HepG2 (cell line): ENCODE results near the gene CD36. TPM values are rescaled to one million over a fixed set of nuclear protein-coding genes. Genes with fewer than 3 reads are reported as not detected.

Experiments used
- GFI1 ChIP-seq: sonication (generic); formaldehyde crosslinking; IDR thresholded peaks from 2 replicates; pipeline ENCODE4 v1.5.0; 2020; ENCODE audit warnings: missing genetic modification reagents, mild to moderate bottlenecking, borderline replicate concordance
- MTA1 ChIP-seq: sonication (generic); formaldehyde crosslinking; IDR thresholded peaks from 2 replicates; pipeline ENCODE4 v1.4.0; 2020; ENCODE audit warnings: missing genetic modification reagents, mild to moderate bottlenecking, borderline replicate concordance
- MYNN ChIP-seq: sonication (generic); formaldehyde crosslinking; IDR thresholded peaks from 2 replicates; pipeline ENCODE4 v1.4.0; 2020; ENCODE audit warnings: mild to moderate bottlenecking, low read depth, missing genetic modification reagents
- PBX2 ChIP-seq: IDR thresholded peaks from 2 replicates; pipeline ENCODE4 v1.6.1; 2016; ENCODE audit warnings: control low read depth
- PITX1 ChIP-seq: sonication (generic); formaldehyde crosslinking; IDR thresholded peaks from 2 replicates; pipeline ENCODE4 v1.5.1; 2020; ENCODE audit warnings: mild to moderate bottlenecking, missing genetic modification reagents
- SOX13 ChIP-seq, 3 experiments: fragments of 450-650 bp in 1 of 3; sonication (generic) in 1 of 3; formaldehyde crosslinking in 1 of 3; IDR thresholded peaks in 2 of 3; conservative IDR thresholded peaks in 1 of 3; 2 replicates each; pipeline versions ENCODE4 v1.5.0 to v1.6.1; 2016 to 2020; ENCODE audit warnings: antibody characterized with exemption in 1 of 3, mild to moderate bottlenecking in 1 of 3, missing compliant biosample characterization in 1 of 3, missing genetic modification reagents in 1 of 3, moderate library complexity in 1 of 3
- SP2 ChIP-seq: sonication (generic); formaldehyde crosslinking; IDR thresholded peaks from 2 replicates; pipeline ENCODE4 v1.5.1; 2020; ENCODE audit warnings: mild to moderate bottlenecking, missing genetic modification reagents
- SUZ12 ChIP-seq: fragments of 150-350 bp; IDR thresholded peaks from 2 replicates; pipeline ENCODE4 v1.6.1; 2014; ENCODE audit warnings: low read depth, low read length
- TEAD3 ChIP-seq: optimal IDR thresholded peaks from 2 replicates; pipeline ENCODE3; 2016; ENCODE audit warnings: borderline replicate concordance
- ZFX ChIP-seq: sonication (generic); formaldehyde crosslinking; IDR thresholded peaks from 2 replicates; pipeline ENCODE4 v1.4.0; 2020; ENCODE audit warnings: mild to moderate bottlenecking, low read depth, missing genetic modification reagents, moderate library complexity
- ZNF296 ChIP-seq: sonication (generic); formaldehyde crosslinking; conservative IDR thresholded peaks from 2 replicates; pipeline ENCODE4 v1.5.0; 2020; ENCODE audit warnings: mild to moderate bottlenecking, missing genetic modification reagents
- ZNF589 ChIP-seq: sonication (generic); formaldehyde crosslinking; conservative IDR thresholded peaks from 2 replicates; pipeline ENCODE4 v1.8.0; 2022; ENCODE audit warnings: mild to moderate bottlenecking, moderate library complexity, missing genetic modification reagents
- ZNF674 ChIP-seq: sonication (generic); formaldehyde crosslinking; IDR thresholded peaks from 2 replicates; pipeline ENCODE4 v1.5.0; 2020; ENCODE audit warnings: low read depth, mild to moderate bottlenecking, missing genetic modification reagents
- ZNF7 ChIP-seq: IDR thresholded peaks from 2 replicates; pipeline ENCODE4 v1.6.1; 2016; ENCODE audit warnings: missing biosample characterization, missing genetic modification reagents
- ZSCAN29 ChIP-seq: sonication (generic); formaldehyde crosslinking; conservative IDR thresholded peaks from 2 replicates; pipeline ENCODE4 v1.4.0; 2020; ENCODE audit warnings: mild to moderate bottlenecking, missing genetic modification reagents
- polyA plus RNA-seq, 8 experiments: library from polyadenylated mRNA; depleted of rRNA in 3 of 8; stranded (reverse) in 7 of 8; unstranded in 1 of 8; fragments of >200 nt; fragmentation: Illumina TruSeq in 4 of 8; extraction: Trizol in 4 of 8; gene quantifications; 2 replicates each; pipeline versions ENCODE4 v1.2.1 to v1.2.3, GENCODE V29; 2011 to 2016; ENCODE audit warnings: low read depth in 4 of 8, missing spikeins in 1 of 8, mixed read lengths in 1 of 8; ENCODE audit not compliant: insufficient read depth in 1 of 8
- total RNA-seq, 5 experiments: library from RNA; depleted of rRNA; stranded (reverse); fragments of >200 nt; fragmentation: Illumina TruSeq; extraction: Trizol; gene quantifications; 2 replicates each; pipeline ENCODE4 v1.2.3, GENCODE V29; 2016; ENCODE audit warnings: low read depth in 1 of 5
- TF ChIP-seq, protein P1 (sequence below), 2 experiments: sonication (generic) in 1 of 2; formaldehyde crosslinking in 1 of 2; IDR thresholded peaks; 2 replicates each; pipeline versions ENCODE4 v1.6.1 to v1.9.0; 2014 to 2022; ENCODE audit warnings: antibody characterized with exemption in 1 of 2, borderline replicate concordance in 1 of 2, inconsistent platforms in 1 of 2, low read depth in 1 of 2, missing genetic modification reagents in 1 of 2
- TF ChIP-seq, protein P2 (sequence below): sonication (generic); formaldehyde crosslinking; IDR thresholded peaks from 2 replicates; pipeline ENCODE4 v1.8.1; 2023; ENCODE audit warnings: mild to moderate bottlenecking, moderate library complexity, missing genetic modification reagents

The CD36 gene
- total and polyA plus RNA-seq, 2 of the 13 experiments (the other 11 are each of a cell fraction or from before 2014, with no cell fraction given), result 2.8 to 4.8 TPM

DNA sequence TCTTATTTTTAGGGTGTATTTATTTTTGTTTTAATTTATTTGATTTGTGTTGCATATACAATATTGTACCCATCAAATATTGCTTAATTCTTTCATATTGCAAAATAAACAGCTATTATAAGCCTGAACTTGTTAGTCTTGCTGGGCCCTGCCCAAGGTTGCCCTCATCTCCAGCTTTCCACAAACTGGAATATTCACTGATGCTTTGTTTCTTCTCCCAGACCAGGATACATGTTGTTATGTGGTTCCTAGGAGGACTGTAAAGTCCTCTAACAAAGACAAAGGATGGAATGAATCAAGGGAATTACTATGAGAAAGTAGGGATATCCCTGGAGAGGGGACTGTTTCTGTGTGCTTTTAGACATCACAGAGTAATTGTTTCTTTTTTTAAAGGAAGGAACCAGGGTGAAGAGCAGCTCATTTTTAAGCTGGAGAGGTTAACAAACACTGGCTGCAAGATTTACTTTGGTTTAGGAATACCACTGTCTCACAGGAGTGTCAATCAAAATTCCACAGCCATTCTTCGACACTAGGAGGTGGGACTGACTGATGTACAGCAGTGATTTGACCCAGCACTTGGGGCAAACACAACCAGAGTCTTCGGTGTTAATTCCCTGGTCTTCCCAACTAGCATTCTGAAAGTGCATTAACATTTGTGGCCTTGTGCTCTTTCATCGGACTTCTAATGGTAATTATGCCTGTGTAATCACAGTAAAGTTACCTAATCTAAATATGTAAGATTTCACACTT is 14.8 kb upstream of the CD36 start (continued):
- TF ChIP-seq, protein P1, sequence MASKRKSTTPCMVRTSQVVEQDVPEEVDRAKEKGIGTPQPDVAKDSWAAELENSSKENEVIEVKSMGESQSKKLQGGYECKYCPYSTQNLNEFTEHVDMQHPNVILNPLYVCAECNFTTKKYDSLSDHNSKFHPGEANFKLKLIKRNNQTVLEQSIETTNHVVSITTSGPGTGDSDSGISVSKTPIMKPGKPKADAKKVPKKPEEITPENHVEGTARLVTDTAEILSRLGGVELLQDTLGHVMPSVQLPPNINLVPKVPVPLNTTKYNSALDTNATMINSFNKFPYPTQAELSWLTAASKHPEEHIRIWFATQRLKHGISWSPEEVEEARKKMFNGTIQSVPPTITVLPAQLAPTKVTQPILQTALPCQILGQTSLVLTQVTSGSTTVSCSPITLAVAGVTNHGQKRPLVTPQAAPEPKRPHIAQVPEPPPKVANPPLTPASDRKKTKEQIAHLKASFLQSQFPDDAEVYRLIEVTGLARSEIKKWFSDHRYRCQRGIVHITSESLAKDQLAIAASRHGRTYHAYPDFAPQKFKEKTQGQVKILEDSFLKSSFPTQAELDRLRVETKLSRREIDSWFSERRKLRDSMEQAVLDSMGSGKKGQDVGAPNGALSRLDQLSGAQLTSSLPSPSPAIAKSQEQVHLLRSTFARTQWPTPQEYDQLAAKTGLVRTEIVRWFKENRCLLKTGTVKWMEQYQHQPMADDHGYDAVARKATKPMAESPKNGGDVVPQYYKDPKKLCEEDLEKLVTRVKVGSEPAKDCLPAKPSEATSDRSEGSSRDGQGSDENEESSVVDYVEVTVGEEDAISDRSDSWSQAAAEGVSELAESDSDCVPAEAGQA (IDR thresholded peaks at IDR 0.05; ENCODE audit: low read depth), result no peak
- TF ChIP-seq, protein P1 (CRISPR knock-in tag; IDR thresholded peaks at IDR 0.05; ENCODE audit: borderline replicate concordance), result no peak
- no peak for TF ChIP-seq ZFX (CRISPR knock-in tag)
- no peak for TF ChIP-seq SUZ12
- TF ChIP-seq ZNF296 (CRISPR knock-in tag), result no peak
- TF ChIP-seq GFI1, result peak; percentile 34; the same call in 1 of the 2 replicates
- no peak for TF ChIP-seq ZNF7 (CRISPR knock-in tag)
- TF ChIP-seq MYNN, result no peak
- peak; percentile 94 for TF ChIP-seq PBX2
- TF ChIP-seq ZSCAN29 (CRISPR knock-in tag), result no peak
- TF ChIP-seq, protein P2, sequence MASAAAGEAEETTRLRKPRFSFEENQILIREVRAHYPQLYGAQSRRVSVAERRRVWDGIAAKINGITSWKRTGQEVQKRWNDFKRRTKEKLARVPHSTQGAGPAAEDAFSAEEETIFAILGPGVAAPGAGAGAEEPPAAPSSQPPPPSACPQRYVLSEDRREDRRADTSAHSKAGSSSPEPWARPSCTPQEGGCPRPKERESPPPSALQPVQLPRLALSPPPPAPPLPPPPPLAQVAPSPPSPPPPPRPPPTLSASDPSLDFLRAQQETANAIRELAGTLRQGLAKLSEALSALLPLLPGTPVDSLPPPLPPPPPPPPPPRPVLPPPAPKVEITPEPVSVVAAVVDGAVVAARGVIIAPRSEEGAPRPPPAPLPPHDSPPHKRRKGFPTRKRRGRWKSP (CRISPR knock-in tag), result no peak
- no peak for TF ChIP-seq SOX13 (IDR thresholded peaks at IDR 0.05)
- 0 out of 4 replicates have a peak, but pooled peaks of 1 of the 2 experiments have one; percentile 24 for TF ChIP-seq SOX13 (CRISPR knock-in tag; conservative IDR thresholded peaks at IDR 0.05 in 1 of 2, IDR thresholded peaks at IDR 0.05 in 1 of 2)
- TF ChIP-seq MTA1 (CRISPR knock-in tag), result no peak
- TF ChIP-seq SP2 (CRISPR knock-in tag), result peak; percentile 77
- TF ChIP-seq PITX1 (CRISPR knock-in tag), result no peak
- TF ChIP-seq TEAD3 (CRISPR knock-in tag), result peak; percentile 82
- TF ChIP-seq ZNF589 (CRISPR knock-in tag), result no peak
- TF ChIP-seq ZNF674 (CRISPR knock-in tag), result no peak
